ENCODE measurements around the gene CRACR2B.

The CRACR2B gene

DNA sequence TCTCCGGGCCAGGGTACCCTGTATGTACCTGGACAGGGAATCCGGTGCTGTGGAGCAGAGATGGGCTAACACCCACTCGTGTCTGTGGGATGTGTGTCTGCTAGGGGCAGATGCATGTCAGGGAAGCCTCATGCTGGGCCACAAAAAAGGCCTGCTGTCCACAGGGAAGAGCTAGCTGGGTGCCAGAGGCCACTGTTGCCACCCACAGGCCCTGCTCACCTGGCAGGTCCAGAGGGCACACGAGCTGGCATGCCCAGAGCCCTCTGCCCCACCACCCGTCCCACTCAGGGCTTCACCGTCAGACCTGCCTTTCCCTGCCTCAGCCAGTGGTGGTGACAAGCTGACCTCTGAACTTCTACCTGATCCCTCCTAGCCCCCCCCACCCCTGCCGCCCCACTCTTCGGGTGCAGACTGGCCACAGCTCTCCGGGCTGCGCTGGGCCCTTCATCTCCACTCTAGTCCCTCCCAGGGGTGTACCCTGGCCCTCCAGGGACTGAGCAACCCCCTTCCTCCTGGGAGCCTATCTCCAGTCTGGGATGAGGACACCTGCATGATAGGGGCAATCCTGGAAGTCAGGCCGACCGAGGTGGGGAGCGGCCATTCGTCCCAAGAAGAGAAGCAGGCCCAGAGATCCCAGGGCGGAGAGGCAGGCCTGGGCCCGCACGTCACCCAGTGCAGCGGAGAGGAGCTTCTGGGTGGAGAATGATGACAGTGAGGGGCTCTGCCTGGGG, 31.0 kb upstream of the CRACR2B start (continued):
- TF ChIP-seq SP7 (tag by site-specific recombination; IDR thresholded peaks at IDR 0.05), result peak; percentile 12; the same call in 1 of the 2 replicates
- no peak for TF ChIP-seq PRDM6 (tag by site-specific recombination; IDR thresholded peaks at IDR 0.05)
- no peak for TF ChIP-seq ZNF549 (tag by site-specific recombination; IDR thresholded peaks at IDR 0.05)
- TF ChIP-seq, protein P1, sequence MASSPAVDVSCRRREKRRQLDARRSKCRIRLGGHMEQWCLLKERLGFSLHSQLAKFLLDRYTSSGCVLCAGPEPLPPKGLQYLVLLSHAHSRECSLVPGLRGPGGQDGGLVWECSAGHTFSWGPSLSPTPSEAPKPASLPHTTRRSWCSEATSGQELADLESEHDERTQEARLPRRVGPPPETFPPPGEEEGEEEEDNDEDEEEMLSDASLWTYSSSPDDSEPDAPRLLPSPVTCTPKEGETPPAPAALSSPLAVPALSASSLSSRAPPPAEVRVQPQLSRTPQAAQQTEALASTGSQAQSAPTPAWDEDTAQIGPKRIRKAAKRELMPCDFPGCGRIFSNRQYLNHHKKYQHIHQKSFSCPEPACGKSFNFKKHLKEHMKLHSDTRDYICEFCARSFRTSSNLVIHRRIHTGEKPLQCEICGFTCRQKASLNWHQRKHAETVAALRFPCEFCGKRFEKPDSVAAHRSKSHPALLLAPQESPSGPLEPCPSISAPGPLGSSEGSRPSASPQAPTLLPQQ (tag by site-specific recombination; IDR thresholded peaks at IDR 0.05), result 0 out of 2 replicates have a peak, but pooled peaks have one; percentile 10
- TF ChIP-seq, protein P2, sequence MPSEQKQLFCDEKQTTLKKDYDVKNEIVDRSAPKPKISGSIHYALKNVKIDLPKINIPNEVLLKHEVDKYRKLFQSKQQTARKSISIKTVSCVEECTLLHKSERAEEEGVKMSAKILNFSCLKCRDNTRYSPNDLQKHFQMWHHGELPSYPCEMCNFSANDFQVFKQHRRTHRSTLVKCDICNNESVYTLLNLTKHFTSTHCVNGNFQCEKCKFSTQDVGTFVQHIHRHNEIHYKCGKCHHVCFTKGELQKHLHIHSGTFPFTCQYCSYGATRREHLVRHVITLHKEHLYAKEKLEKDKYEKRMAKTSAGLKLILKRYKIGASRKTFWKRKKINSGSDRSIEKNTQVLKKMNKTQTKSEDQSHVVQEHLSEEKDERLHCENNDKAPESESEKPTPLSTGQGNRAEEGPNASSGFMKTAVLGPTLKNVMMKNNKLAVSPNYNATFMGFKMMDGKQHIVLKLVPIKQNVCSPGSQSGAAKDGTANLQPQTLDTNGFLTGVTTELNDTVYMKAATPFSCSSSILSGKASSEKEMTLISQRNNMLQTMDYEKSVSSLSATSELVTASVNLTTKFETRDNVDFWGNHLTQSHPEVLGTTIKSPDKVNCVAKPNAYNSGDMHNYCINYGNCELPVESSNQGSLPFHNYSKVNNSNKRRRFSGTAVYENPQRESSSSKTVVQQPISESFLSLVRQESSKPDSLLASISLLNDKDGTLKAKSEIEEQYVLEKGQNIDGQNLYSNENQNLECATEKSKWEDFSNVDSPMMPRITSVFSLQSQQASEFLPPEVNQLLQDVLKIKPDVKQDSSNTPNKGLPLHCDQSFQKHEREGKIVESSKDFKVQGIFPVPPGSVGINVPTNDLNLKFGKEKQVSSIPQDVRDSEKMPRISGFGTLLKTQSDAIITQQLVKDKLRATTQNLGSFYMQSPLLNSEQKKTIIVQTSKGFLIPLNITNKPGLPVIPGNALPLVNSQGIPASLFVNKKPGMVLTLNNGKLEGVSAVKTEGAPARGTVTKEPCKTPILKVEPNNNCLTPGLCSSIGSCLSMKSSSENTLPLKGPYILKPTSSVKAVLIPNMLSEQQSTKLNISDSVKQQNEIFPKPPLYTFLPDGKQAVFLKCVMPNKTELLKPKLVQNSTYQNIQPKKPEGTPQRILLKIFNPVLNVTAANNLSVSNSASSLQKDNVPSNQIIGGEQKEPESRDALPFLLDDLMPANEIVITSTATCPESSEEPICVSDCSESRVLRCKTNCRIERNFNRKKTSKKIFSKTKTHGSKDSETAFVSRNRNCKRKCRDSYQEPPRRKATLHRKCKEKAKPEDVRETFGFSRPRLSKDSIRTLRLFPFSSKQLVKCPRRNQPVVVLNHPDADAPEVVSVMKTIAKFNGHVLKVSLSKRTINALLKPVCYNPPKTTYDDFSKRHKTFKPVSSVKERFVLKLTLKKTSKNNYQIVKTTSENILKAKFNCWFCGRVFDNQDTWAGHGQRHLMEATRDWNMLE (tag by site-specific recombination; conservative IDR thresholded peaks at IDR 0.05; ENCODE audit: low read depth), result no peak
- no peak for TF ChIP-seq ZNF433 (tag by site-specific recombination; IDR thresholded peaks at IDR 0.05; ENCODE audit: low read depth)
- TF ChIP-seq ZNF148 (tag by site-specific recombination; IDR thresholded peaks at IDR 0.05; ENCODE audit: borderline replicate concordance), result no peak
- 0 out of 2 replicates have a peak, but pooled peaks have one; percentile 34 for TF ChIP-seq ZNF660 (tag by site-specific recombination; IDR thresholded peaks at IDR 0.05)
- no peak for TF ChIP-seq ZNF837 (tag by site-specific recombination; IDR thresholded peaks at IDR 0.05)
- peak; percentile 49; the same call in 1 of the 2 replicates for TF ChIP-seq ZBTB8A (tag by site-specific recombination; IDR thresholded peaks at IDR 0.05)
- peak; percentile 86 for TF ChIP-seq HIC1 (tag by site-specific recombination; IDR thresholded peaks at IDR 0.05)
- TF ChIP-seq ZNF529 (tag by site-specific recombination; IDR thresholded peaks at IDR 0.05; ENCODE audit: insufficient replicate concordance), result no peak
- peak; percentile 32; the same call in 1 of the 2 replicates for TF ChIP-seq ZNF76 (tag by site-specific recombination; IDR thresholded peaks at IDR 0.05; ENCODE audit: borderline replicate concordance, low read depth)
- TF ChIP-seq RBAK (tag by site-specific recombination; IDR thresholded peaks at IDR 0.05), result no peak
- TF ChIP-seq ZNF585B (tag by site-specific recombination; IDR thresholded peaks at IDR 0.05), result no peak
- TF ChIP-seq ZNF302 (tag by site-specific recombination; IDR thresholded peaks at IDR 0.05; ENCODE audit: low read depth), result no peak
- TF ChIP-seq ZNF785 (tag by site-specific recombination; IDR thresholded peaks at IDR 0.05), result no peak
- TF ChIP-seq, protein P3, sequence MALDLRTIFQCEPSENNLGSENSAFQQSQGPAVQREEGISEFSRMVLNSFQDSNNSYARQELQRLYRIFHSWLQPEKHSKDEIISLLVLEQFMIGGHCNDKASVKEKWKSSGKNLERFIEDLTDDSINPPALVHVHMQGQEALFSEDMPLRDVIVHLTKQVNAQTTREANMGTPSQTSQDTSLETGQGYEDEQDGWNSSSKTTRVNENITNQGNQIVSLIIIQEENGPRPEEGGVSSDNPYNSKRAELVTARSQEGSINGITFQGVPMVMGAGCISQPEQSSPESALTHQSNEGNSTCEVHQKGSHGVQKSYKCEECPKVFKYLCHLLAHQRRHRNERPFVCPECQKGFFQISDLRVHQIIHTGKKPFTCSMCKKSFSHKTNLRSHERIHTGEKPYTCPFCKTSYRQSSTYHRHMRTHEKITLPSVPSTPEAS (tag by site-specific recombination; IDR thresholded peaks at IDR 0.05), result no peak

Data from HEK293 (cell line).